Kidney glomerular epithelial cell (primary cell): ENCODE data around the gene ENAH.

ENCODE experiments used
- DNase-seq: peaks from one replicate; lab custom pipeline; 2025; lab: John Stamatoyannopoulos, UW

Gene ENAH

DNA sequence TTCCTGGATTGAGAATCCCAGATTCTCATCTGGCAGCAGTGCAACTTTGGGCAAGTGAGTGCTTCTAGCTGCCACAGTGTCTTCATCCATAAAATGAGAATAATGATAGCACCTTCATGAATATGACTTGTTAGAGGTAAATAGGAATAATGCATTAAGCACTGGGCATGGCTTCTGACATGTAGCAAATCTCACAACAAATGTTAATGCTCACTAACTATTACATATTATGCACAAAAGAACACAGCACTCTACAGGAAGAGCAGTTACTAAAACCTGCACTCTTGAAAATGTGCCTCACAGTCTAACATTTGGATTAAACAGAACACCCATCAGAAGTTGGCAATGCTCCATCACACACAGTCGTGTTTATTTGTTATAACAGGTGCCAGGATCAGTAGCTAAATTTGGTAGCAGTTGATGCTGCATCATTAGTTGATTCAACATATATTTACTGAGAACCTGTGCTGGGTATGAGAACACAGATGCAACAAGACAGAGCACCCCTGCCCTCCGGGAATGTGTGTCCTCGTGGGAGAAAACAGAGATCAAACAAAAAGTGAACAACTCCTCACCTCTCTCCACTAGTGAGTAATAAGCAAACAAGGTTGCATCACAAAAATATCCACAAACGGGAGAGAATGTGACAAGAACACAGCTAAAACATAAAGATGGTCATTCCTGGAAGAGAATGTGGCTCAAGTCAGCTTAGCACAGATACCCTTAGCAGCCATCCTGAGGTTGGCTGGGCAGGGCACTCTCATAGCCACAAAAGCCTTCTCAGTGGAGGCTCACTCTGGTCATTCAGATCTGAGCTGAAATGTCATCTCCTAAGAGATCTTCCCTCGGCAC lies 198.9 kb downstream of the ENAH start:
- no peak for DNase-seq

DNA sequence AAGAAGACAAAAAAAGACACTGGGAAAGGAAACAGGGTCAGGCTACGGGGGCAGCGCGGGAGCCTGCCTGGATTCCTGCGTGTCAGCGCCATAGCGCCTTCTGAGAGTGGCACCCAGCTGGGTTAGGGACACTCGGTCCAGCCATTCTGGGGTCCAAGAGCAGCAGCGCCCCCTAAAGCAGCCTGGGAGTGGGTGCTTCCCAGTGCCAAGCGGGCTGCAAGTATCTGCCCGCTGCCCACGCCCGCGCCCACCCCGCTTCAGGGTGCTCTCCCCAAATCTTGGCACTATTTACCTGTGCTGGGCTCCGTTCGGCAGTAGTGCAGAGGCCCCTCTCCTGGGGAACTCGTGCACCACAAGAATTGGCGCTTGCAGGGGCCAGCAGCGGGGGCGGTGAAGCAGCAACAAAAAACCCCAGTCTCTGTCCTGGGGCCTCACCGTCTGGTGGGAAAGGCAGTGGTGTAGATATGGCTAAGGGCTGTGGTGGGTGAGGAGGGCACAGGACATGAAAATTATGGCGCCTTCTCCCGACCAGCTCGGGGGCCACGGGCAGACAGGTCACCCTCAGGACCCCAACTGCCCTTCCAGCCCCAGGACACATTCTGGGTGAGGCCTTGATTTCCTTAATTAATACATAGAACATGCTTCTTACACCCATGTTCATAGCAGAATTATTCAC lies 200.9 kb downstream of the ENAH start:
- DNase-seq = no peak

DNA sequence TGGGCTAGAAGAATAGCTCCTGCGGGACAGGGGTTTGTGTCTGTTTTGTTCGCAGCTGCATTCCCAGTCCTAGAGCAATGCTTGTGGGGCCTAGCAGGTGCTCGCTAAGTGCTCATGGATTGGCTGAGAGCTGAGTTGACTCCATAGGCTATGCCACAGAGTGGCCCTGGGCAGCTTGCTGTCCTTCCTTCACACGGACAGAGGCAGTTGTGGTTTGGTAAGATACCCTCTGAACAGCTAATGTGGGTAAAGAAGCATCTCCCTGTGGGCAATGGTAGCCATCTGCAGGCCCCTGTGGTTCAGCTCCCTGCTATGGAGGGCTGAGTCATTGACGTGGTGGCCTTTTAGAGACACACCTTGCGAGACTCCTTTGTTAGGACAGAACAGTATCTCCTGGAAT lies 201.6 kb downstream of the ENAH start:
- no peak for DNase-seq

DNA sequence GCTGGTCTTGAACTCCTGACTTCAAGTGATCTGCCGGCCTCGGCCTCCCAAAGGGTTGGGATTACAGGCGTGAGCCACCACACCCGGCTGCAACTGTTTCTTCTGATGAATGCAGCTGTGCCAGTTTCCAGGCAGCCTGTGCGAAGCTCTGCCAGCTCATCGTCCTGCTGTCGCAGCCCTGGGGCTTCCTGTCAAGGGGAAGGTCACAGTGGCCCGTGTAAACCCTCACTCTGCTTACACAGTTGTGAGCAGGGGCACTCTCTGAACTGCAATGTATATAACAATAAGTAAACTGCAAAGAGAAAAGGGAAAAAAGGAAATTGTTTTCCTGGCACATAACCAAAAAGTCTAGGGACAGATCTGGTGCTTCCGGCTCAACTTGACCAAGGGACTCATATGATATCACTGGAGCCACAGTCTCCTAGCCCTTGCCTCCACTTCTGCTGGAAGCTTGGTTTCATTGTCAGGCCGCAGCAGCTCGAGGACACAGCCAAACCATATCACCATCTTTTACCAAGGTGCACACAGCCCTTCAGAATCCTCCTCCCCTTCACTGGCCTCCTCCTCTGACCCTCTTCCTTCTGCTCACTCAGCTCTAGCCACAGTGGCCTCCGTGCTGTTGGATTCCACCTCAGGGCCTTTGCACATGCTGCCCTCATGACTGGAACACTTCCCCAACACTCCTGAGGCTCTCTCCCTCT lies 202.3 kb downstream of the ENAH start:
- no peak for DNase-seq

DNA sequence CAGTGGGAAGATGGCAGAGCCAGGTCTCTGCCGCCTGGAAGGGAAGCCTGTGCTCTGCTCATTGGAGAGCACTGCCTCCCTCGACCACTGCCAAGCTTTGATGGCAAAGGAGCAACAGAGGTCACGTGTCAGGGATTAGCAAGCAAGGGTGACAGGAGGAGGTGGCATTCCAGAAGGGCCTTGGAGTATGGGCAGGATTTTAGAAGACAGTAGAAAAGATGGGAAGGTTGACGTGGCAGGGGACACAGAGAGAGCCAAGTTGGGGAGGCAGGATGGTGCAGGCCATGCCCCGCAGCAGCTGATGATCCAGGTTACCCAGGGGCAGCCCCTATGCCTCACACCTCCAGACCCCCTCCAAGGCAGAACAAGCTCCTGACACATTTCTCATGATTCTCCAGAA lies 203.1 kb downstream of the ENAH start:
- no peak for DNase-seq

DNA sequence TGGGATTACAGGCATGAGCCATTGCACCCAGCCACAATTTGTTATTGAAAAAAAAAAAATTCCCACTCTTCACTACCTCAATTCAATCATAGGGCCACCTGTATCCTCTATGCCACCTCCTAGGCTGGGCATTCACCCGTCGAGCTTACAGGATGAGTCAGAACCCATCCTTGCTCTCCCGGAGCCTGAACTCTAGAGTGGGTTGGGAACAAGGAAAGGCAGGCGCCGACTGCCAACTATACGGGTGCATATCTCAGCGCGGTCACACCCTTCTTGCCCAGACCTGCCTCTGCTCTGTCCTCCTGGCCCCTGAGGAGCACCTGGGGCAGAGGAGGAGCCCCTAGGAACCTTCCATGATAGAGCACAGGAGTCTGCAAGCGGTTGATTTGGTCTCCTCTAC lies 203.7 kb downstream of the ENAH start:
- DNase-seq = peak; percentile 70

DNA sequence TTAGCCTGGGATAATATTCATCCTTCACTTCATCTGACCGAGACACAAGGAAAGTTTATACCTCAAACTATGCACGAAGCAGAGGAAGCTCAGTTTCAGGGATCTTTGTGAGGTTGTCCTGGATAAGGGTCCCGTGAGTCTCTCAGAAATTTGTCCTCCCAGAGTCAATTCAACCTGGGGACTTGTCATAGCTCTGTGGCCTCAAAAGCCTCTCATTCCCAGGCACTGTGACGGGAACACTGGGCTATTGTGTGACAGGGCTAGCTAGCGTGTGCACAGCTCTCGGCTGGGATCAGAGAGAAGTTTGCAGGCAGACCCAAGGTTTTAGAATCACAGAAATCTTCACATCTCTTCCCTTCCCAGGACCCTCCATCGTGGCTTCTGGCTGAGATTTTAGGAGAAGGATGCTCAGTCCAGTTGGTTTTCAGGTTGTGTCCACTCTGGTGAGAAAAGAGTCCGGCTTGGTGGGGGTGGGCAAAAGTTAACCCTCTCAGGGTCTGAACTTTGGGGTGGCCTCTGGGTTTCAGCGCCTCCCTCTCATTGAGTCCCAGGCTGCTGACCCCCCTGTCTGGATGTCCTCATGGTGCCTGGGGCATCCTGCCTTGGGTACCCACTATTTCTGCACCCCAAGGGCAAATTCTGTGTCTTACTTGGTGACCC lies 204.6 kb downstream of the ENAH start:
- no peak for DNase-seq

DNA sequence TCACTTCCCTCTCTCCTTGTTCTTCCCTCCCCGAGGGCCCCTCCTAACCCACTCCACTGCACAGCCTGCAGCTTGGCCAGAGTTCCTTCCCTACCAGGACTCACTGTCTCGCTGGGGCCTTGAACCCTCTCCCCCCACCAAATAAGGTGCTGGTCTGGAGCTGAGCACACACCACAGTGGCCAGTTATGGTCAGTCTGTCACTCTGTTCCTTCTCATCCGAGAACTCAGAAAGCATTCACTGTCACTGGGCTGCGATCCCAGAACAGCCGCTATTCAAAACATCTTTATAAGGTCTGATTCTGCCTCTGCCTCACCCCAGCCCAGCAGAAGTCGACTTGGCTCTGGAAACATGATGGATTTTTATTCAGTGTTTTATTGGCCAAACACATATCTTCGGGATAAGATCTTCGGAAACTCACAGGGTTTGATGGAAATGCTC lies 205.3 kb downstream of the ENAH start:
- DNase-seq = no peak

DNA sequence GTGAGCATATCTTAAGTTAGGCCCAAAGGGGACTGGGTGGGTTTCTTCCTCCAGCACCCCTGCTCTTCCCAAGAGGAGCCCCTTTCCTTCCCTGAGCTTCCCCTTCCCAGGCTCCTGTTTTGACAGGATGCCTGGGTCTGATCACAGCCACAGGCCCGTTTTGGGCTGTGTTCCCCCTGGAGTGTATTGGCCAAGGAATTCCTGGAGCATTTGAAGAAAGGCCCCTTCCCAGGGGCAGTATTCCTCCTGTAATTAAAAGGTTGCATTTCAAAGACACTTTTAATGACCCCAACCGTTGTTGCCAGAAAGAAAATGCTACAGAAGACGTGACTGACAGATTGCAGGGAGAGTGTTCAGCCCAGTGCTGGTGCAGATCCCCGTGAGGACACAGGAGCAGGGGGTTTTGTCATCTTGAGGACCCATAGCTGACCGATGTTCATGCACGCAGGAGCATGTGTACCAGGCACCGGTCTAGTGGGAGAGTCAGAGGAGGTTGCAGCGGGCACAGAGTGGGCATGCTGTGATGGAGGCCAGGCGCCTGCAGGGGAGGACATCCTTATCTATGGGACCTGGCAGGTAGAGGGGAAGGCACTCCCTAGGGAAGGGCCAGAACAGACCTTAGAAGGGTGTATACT lies 205.8 kb downstream of the ENAH start:
- no peak for DNase-seq

DNA sequence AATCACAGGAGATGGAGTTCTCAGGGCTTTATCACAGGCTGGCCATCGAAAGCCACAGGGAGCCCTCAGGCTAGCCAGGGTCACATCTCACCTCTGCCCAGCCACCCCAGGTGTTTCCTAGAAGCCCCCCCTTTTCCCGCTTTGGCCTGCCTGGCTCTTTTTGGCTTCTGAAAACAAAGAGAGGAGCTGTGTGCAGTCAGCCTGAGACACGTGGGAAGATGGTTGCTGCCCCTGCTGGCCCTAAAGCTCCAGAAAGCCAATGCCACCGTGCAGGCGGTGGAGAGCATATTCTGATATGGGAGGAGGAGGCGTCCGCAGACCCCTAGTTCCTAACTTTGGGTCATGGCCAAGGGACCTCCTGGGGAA lies 206.3 kb downstream of the ENAH start:
- no peak for DNase-seq

DNA sequence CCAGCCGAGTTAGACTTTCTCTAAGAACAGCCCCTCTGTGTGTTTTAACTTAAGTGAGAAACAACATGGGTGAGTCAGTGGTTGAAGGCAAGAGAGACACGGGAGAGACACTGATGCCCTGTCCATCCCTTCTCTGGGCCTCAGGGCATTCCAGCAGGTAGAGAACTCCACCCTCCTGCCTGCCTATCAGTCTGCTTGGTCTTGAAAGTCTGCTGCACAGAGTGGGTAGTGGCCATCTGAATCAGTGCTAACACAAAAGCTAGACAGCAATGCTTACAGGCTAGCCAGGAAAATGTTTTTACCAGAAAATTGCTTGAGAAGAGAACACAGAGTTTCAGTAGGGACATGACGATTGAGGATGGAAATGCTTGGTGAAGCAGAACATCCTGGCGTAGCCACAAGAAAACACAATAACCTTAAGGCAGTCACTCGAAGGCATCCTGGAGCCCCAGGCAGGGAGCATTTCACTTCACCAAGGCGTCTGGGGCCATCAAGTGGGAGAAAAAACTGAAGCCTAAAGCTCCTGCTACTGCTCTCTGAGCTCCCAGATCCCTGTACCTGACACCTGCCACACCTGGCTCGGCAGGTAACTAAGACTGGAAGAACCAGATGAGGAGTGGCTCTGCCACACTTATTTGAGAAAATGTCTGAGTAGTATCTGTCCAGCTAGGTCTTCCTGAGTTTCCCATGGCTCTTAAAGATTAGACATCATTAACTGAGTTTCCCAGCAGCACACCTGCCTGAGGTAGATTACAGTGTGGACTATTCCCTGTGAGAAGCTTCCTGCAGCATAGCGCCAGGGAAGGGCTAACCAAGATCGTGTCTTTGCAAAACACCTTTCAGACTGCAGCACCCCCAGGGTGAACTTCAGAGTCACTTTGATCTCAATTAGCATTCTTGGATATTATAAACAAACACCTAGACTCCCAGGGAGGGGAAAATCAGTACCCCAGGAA lies 207.0 kb downstream of the ENAH start:
- DNase-seq = peak; percentile 70

DNA sequence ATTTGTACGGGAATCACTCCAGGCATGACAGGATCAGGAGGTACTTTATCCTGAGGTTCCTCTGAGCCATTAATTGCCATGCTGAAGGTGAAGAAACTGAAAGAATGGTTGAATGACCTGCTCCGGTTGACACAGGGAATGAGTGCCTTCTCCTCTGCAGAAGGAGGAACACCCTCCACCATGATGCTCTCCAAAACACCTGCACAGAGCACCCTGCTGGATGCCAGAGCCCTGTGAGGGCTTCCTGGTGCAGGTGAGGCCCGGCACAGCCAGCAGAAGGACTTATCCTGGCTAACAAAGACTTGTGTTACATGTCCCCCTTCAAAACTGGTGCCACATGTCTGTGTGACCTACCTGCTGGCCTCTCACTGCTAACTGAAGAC lies 210.8 kb downstream of the ENAH start:
- DNase-seq = no peak

DNA sequence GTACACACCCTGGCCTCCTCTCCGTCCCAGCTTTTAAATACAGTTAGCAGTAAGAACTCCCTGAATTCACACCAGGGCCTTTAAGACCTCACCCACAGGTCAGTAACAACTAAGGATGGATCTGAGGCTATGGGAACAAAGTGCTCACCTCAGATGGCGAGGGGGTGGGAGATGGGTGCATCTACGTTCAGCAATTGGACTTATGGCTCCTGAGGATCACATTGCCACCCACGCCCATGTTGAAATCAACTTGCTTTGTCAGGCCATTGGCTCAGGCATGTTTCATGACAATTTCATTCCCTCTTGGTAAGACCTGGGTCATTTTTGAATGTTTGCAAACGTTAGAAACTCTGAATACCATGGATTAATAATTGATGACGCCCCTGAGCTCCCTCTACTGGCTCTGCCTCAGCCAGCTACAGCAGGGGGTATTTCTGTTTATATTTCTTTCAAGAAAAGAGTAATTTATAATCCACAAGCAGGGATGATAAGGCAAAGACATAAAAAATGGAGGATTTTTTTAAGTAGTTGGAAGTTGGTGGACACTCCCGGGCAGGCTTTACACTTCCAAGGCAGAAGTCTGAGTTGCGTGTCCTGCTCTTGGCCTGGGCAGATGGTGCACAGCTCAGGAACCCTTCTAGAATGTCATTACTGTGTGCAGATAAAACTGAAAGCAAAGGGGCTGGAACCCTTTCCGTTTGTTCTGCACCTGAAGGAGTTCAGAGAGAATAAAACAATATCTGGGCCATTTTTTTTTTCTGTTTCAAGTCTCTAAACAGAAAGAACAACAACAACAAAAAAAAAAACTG lies 211.4 kb downstream of the ENAH start:
- DNase-seq = peak; percentile 49

DNA sequence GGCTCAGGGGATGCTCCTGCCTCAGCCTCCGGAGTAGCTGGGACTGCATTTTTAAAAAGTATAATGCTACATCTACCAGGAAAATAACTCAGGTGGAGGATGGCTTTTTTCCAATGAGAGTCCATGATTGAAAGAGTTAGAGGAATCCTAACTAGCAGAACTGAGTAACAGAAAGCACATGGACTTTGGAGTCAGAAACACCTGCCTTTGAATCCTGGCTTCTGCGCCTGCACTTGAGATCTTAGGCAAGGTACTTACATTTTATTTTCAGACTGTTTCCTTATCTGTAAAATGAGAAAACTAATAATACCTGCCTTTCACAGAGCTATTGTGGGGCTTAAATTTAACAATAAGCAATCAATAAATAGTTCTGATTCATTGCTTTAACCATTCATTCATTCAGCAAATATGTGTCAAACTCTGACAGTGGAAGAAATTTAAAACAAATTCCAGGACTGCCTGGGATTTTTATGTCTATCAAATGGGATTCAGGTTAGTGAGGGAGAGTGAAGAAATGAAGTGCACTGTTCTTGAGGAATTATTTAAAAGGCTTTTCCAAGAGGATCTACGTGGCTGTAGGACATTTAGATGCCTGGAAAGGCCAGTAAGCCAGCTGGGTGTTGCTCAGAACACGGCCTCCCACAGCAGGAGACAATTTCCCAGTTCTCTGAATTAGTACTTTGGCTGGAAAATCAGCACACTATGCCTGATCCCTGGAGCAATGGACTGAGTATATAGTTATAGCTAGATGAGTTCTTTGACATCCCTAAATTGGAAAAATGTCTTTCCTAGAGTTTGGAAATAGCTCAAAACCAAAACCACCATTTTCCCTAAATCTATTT lies 212.3 kb downstream of the ENAH start:
- DNase-seq = no peak

DNA sequence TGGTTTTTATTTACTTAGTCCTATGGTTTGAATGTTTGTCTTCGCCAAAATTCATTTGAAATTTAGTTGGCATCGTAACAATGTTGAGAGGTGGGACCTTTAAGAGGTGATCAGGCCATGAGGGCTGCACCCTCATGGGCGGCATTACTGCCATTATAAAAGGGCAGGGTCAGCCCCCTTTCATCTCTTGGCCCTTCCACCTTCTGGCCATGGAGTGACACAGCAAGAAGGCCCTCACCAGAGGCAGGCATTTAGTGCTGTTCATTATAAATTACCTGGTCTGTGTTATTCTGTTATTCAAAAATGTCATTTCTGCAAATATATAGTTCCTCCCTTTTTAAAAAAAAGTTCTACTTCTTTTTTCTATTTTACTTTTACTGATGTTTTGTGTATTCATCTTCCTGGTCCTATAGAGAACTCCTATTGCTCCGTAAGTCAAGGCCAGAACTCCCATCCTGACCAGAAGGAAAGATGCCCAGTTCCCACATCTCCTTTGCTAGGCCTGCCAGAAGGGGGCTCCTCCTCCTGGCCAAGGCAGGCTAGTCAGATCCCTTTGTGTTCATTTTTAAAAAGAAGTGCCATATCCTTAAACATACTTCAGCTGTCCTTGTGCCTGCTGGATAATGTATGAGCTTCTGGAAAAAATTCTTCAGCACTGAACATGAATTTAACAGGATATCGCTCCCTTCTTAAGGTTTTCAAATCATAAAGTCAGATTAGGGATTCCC lies 215.0 kb downstream of the ENAH start:
- no peak for DNase-seq
